ENCODE data around the gene PRPF40B.

Gene PRPF40B

GRCh38 chr12:49658276-49658675 is 34.9 kb downstream of the PRPF40B start:
- no peak for DNase-seq (ENCODE audit: low read depth in 3 of 3)

- DNase-seq (ENCODE audit: low read depth in 3 of 3) = no peak
These were observed 36.4 kb downstream of the PRPF40B start for GRCh38 chr12:49659753-49660152.

GRCh38 chr12:49661191-49661590 is 37.8 kb downstream of the PRPF40B start:
- no peak for DNase-seq (ENCODE audit: low read depth in 3 of 3)

GRCh38 chr12:49661746-49662145 is 38.4 kb downstream of the PRPF40B start:
- no peak for DNase-seq (ENCODE audit: low read depth in 3 of 3)

GRCh38 chr12:49662998-49663843 is 39.9 kb downstream of the PRPF40B start:
- peak; percentile 32 to 58 (median 39) for DNase-seq (ENCODE audit: low read depth in 3 of 3)

GRCh38 chr12:49664167-49664566 is 40.8 kb downstream of the PRPF40B start:
- no peak for DNase-seq (ENCODE audit: low read depth in 3 of 3)

GRCh38 chr12:49664591-49665239 is 41.4 kb downstream of the PRPF40B start:
- no peak for DNase-seq (ENCODE audit: low read depth in 3 of 3)

GRCh38 chr12:49665384-49665783 is 42.0 kb downstream of the PRPF40B start:
- no peak for DNase-seq (ENCODE audit: low read depth in 3 of 3)

- DNase-seq (ENCODE audit: low read depth in 3 of 3) = no peak
These were observed 42.8 kb downstream of the PRPF40B start for GRCh38 chr12:49666176-49666575.

- DNase-seq (ENCODE audit: low read depth in 3 of 3) = no peak
These were observed 44.1 kb downstream of the PRPF40B start for GRCh38 chr12:49667325-49668090.

GRCh38 chr12:49669796-49670195 is 46.4 kb downstream of the PRPF40B start:
- DNase-seq (ENCODE audit: low read depth in 3 of 3) = no peak

- peak; percentile 29 to 48 (median 40) for DNase-seq (ENCODE audit: low read depth in 3 of 3)
These were observed 47.8 kb downstream of the PRPF40B start for GRCh38 chr12:49671031-49671765.

GRCh38 chr12:49672301-49673217 is 49.2 kb downstream of the PRPF40B start:
- DNase-seq (ENCODE audit: low read depth in 3 of 3) = no peak

- no peak for DNase-seq (ENCODE audit: low read depth in 3 of 3)
These were observed 50.3 kb downstream of the PRPF40B start for GRCh38 chr12:49673446-49674317.

GRCh38 chr12:49674318-49674981 is 51.1 kb downstream of the PRPF40B start:
- DNase-seq (ENCODE audit: low read depth in 3 of 3) = no peak

GRCh38 chr12:49675137-49675536 is 51.8 kb downstream of the PRPF40B start:
- no peak for DNase-seq (ENCODE audit: low read depth in 3 of 3)

- no peak for DNase-seq (ENCODE audit: low read depth in 3 of 3)
These were observed 55.4 kb downstream of the PRPF40B start for GRCh38 chr12:49678711-49679110.

- no peak for DNase-seq (ENCODE audit: low read depth in 3 of 3)
These were observed 56.7 kb downstream of the PRPF40B start for GRCh38 chr12:49680075-49680474.

All from stimulated activated CD4-positive, alpha-beta T cell treated with anti-CD3 and anti-CD28 coated beads, TNF-alpha, amount 100 ng/mL, for 4 hours (primary cell).